Keratinocyte (primary cell): ENCODE results near the gene STOX2. TPM values are rescaled to one million over a fixed set of nuclear protein-coding genes. Genes with fewer than 3 reads are reported as not detected.

Experiments used
- DNase-seq: peaks from one replicate; pipeline ENCODE4 v3.0.0-alpha.2; 2011; ENCODE audit warnings: low read depth, missing footprints, low spot score
- FAIRE-seq: peaks from 2 replicates; lab custom pipeline; 2011; peaks lifted over from hg19 to GRCh38; lab: Jason Lieb, UNC
- H2AFZ ChIP-seq: 2 replicates; pipeline ENCODE4 v1.6.0; 2012; ENCODE audit warnings: low read length, control low read depth, inconsistent platforms; ENCODE audit not compliant: control insufficient read depth
- H3K27ac ChIP-seq: 2 replicates; pipeline ENCODE4 v1.5.1; 2011; ENCODE audit warnings: low read length; ENCODE audit not compliant: control insufficient read depth, insufficient read depth
- H3K27me3 ChIP-seq: 3 replicates; pipeline ENCODE4 v1.6.0; 2011; ENCODE audit warnings: low read length; ENCODE audit not compliant: control insufficient read depth, insufficient read depth; ENCODE audit errors: extremely low read depth
- H3K36me3 ChIP-seq, 2 experiments: 2 replicates in 1 of 2; 3 replicates in 1 of 2; pipeline ENCODE4 v1.5.1; 2011; ENCODE audit warnings: low read length in 2 of 2, mild to moderate bottlenecking in 1 of 2; ENCODE audit not compliant: control insufficient read depth in 2 of 2, insufficient read depth in 2 of 2; ENCODE audit errors: extremely low read depth in 1 of 2
- H3K4me1 ChIP-seq: 3 replicates; pipeline ENCODE4 v1.5.1; 2011; ENCODE audit warnings: low read length; ENCODE audit not compliant: control insufficient read depth, insufficient read depth; ENCODE audit errors: extremely low read depth
- H3K4me2 ChIP-seq: 3 replicates; pipeline ENCODE4 v1.6.0; 2011; ENCODE audit warnings: low read depth, low read length; ENCODE audit not compliant: control insufficient read depth, insufficient read depth; ENCODE audit errors: extremely low read depth
- H3K4me3 ChIP-seq, 3 experiments: fragments of 200-600 bp in 1 of 3; sonication (generic) in 1 of 3; 2 replicates in 2 of 3; 3 replicates in 1 of 3; pipeline ENCODE4 v1.5.1; 2011 to 2016; ENCODE audit warnings: low read length in 3 of 3, mild to moderate bottlenecking in 3 of 3, control low read depth in 2 of 3, inconsistent platforms in 1 of 3, low read depth in 1 of 3, mixed read lengths in 1 of 3, mixed run types in 1 of 3, moderate library complexity in 1 of 3; ENCODE audit not compliant: control insufficient read depth in 2 of 3, insufficient read depth in 2 of 3; ENCODE audit errors: extremely low read depth in 1 of 3
- H3K79me2 ChIP-seq: 2 replicates; pipeline ENCODE4 v1.6.0; 2012; ENCODE audit warnings: low read length; ENCODE audit not compliant: control insufficient read depth, insufficient read depth
- H3K9ac ChIP-seq: 3 replicates; pipeline ENCODE4 v1.6.0; 2011; ENCODE audit warnings: low read length; ENCODE audit not compliant: control insufficient read depth, insufficient read depth; ENCODE audit errors: extremely low read depth
- H3K9me1 ChIP-seq: 3 replicates; pipeline ENCODE4 v1.6.0; 2011; ENCODE audit warnings: low read length; ENCODE audit not compliant: control insufficient read depth, insufficient read depth; ENCODE audit errors: extremely low read depth
- H3K9me3 ChIP-seq: 2 replicates; pipeline ENCODE4 v1.5.1; 2012; ENCODE audit warnings: low read depth, low read length; ENCODE audit not compliant: control insufficient read depth
- H4K20me1 ChIP-seq: 3 replicates; pipeline ENCODE4 v1.6.0; 2011; ENCODE audit warnings: low read length; ENCODE audit not compliant: control insufficient read depth, insufficient read depth; ENCODE audit errors: extremely low read depth
- CTCF ChIP-seq, 3 experiments: IDR thresholded peaks in 1 of 3; conservative IDR thresholded peaks in 1 of 3; optimal IDR thresholded peaks in 1 of 3; 2 replicates in 2 of 3; 3 replicates in 1 of 3; pipeline versions ENCODE3 to v1.5.1; 2011; ENCODE audit warnings: low read length in 3 of 3, mild to moderate bottlenecking in 3 of 3, moderate library complexity in 2 of 3, control low read depth in 1 of 3, inconsistent platforms in 1 of 3; ENCODE audit not compliant: insufficient read depth in 2 of 3; ENCODE audit errors: extremely low read depth in 1 of 3
- EZH2 ChIP-seq: IDR thresholded peaks from one replicate; pipeline ENCODE4 v1.6.1; 2012; ENCODE audit warnings: inconsistent platforms, mild to moderate bottlenecking, low read length, moderate library complexity
- dilution Hi-C: fragments of 300-500 bp; cut with MboI; formaldehyde crosslinking; loops from one replicate; pipeline ENCODE4 v1.7.0; 2020; ENCODE audit warnings: low sequenced_read_pairs; ENCODE audit not compliant: extremely low pct_ligation_motif_present
- polyA plus RNA-seq, 5 experiments: library from polyadenylated mRNA; depleted of rRNA in 3 of 5; stranded (reverse) in 3 of 5; stranded (forward) in 1 of 5; unstranded in 1 of 5; fragments of >200 nt; gene quantifications; 1 replicate in 1 of 5; 2 replicates in 3 of 5; 3 replicates in 1 of 5; pipeline versions ENCODE4 v1.2.1 to v1.2.3, GENCODE V29; 2011 to 2012; ENCODE audit warnings: missing spikeins in 2 of 5, low read depth in 1 of 5, low replicate concordance in 1 of 5

The STOX2 gene
- polyA plus RNA-seq, 1 donor (not counting 4 experiments of a cell fraction or from before 2014, with no cell fraction given), result 1.6 TPM

DNA sequence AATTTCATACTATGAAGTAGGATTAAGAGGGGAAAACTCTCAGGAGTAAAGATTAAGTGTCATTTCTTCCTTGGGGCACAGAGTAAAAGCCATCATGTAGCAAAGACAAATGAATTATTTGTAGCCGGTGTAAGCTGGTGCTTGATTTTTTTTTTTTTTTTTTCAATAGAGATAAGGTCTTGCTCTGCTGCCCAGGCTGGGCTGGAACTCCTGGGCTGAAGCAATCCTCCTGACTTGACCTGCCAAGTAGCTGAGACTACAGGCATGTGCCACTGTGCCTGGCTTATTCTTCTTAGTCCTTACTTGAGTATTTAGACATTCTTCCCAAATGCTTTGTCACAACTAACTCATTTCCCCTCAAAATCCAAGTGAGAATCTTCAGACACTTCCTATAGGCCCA, 125.7 kb downstream of the STOX2 start:
- Histone ChIP-seq H3K4me3 (no peak overlapping the region), H3K4me1 (no peaks in the 10 kb centered on the region), H3K27ac (no peak overlapping the region), H2AFZ (no peak overlapping the region), H3K4me2 (no peak overlapping the region), H3K9me3 (no peaks in the 10 kb centered on the region), H3K9ac (no peak overlapping the region), H4K20me1 (no peaks in the 10 kb centered on the region), H3K27me3 (no peaks in the 10 kb centered on the region), H3K79me2 (no peaks in the 10 kb centered on the region), H3K9me1 (no peaks in the 10 kb centered on the region), H3K36me3 (no peaks in the 10 kb centered on the region)
- dilution Hi-C loops, result no loop called here
- no peak for DNase-seq
- FAIRE-seq, result no peak
- TF ChIP-seq EZH2, result no peak
- no peak for TF ChIP-seq CTCF (optimal IDR thresholded peaks at IDR 0.05 in 1 of 3, IDR thresholded peaks at IDR 0.05 in 1 of 3, conservative IDR thresholded peaks at IDR 0.05 in 1 of 3; ENCODE audit: extremely low read depth in 1 of 3, insufficient read depth in 2 of 3, low read length in 3 of 3)

DNA sequence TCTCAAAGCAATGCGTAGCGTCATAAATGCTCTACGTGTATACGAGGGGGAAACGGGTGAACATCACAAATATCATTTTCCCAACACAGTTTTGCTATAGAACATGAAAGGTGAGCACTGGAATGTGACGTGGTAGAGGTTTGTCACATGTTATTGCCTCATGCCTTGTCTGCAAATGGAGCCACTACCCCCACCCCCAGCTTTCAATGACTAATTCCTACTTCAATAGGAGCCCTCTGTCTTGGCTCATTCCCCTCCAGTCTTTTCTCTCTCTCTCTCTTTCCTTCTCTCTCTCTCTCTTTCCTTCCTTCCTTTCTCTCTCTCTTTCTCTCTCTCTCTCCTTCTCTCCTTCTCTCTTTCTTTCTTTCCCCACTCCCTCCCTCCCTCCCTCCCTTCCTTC, 127.0 kb downstream of the STOX2 start:
- Histone ChIP-seq H4K20me1 (no peaks in the 10 kb centered on the region), H3K79me2 (no peaks in the 10 kb centered on the region), H3K4me3 (no peak overlapping the region), H3K27me3 (no peaks in the 10 kb centered on the region), H2AFZ (no peak overlapping the region), H3K36me3 (no peaks in the 10 kb centered on the region), H3K4me1 (no peaks in the 10 kb centered on the region), H3K4me2 (no peak overlapping the region), H3K9me1 (no peaks in the 10 kb centered on the region), H3K9me3 (no peaks in the 10 kb centered on the region), H3K27ac (no peak overlapping the region), H3K9ac (no peak overlapping the region)
- FAIRE-seq (no peak), DNase-seq (no peak)
- TF ChIP-seq CTCF (optimal IDR thresholded peaks at IDR 0.05 in 1 of 3, IDR thresholded peaks at IDR 0.05 in 1 of 3, conservative IDR thresholded peaks at IDR 0.05 in 1 of 3; ENCODE audit: extremely low read depth in 1 of 3, insufficient read depth in 2 of 3, low read length in 3 of 3), result no peak
- TF ChIP-seq EZH2, result no peak
- dilution Hi-C loops, result no loop called here
